ENCODE data around the gene BIRC5. TPM values are rescaled to one million over a fixed set of nuclear protein-coding genes. Genes with fewer than 3 reads are reported as not detected.
A peak's percentile ranks its signal among the peaks of the same experiment; 100 is the strongest.

Gene BIRC5
- total RNA-seq, 2 experiments from 2014 or later = 117 to 118 TPM

DNA sequence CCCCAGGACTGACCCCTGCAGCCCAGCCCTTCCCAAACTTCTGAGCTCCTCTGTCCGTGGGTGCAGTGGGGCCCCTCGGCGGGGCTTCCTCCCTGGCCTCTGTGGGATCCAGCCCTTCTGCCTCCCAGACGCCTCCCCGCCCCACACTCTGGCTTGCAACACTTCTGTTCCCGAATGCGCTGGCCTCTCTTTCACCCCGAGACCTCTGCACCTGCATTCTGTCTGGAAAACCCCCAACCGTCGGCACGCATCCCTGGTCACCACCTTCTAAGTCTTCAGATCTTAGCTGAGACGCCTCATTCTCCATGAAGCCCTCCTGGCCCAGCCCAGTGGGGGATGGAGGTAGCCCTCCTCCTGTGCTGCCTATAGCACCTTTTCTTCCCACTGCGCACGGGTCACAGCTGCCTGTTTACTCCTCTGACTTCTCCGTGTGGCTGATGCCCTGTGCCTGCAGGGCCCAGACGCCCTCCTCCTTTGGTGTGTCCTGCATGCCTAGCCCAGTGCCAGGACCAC lies 43.8 kb downstream of the BIRC5 start:
- peaks cover 2% of the 10 kb centered on the region for H3K9me3 Mint-ChIP-seq
- H3K36me3 Mint-ChIP-seq (ENCODE audit: low read depth) = peaks cover 8% of the 10 kb centered on the region
- DNase-seq = peak; percentile 83
- no peaks in the 10 kb centered on the region for H3K27me3 Mint-ChIP-seq (ENCODE audit: low read depth)
- CTCF ChIA-PET = interaction anchor here (0.7 kb wide), 1 partner anchor 56 kb away, joined by 3 read pairs; no protein-coding TSS in a partner anchor
- H3K4me1 Mint-ChIP-seq (ENCODE audit: low read depth) = peaks cover 57% of the 10 kb centered on the region
- intact Hi-C loops (cut with micrococcal nuclease) = loop anchor here (1.0 to 2.0 kb wide), 6 partner anchors 15 to 157 kb away; partner anchors contain the start of genes SOCS3 and TMC8
- H3K27ac Mint-ChIP-seq = peak overlapping the region; percentile 88
- H3K4me3 Mint-ChIP-seq = peak overlapping the region; percentile 81

DNA sequence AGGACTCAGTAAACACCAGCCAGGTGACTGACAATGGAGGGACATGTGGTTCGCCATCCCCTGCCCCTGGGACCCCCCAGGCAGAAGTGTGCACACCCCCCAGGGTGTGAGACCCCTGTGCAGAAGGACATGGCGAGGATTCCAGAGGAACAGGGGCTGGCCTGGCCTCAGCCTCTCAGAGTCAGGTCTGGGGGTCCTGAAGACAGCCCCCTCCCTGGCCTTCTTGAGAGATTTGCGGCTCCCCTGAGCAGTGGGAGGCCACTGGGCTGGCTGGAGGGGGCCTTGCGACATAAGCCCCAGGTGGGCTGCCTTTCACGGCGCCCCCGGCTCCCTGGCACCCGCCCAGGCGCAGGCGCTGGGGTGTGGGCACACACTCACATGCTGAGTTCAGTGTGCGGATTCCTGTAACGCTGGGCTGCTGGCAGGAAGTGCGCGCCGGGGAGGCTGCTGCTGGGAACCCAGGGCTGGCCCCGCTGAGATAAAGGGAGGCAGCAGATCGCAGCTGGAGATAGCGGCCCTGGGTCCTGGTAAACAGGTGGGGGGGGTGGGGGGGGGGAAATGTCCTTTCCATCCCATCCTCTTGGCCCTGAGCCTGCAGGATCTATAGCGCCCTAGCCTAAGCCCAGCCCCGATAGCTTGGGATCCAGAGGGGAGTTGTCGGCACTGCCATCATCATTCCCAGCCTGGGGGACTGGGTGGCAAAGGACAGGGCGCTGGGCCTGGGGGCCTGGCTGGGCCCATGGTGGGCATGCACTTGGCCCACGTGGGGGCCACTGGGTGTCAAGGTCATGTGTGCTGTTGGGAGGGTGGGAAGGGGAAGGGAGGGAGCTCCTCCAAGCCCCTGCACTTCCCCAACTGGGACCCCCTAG lies 44.5 kb downstream of the BIRC5 start:
- Mint-ChIP-seq H3K9me3 (peaks cover 2% of the 10 kb centered on the region), H3K4me1 (ENCODE audit: low read depth) (peaks cover 59% of the 10 kb centered on the region), H3K4me3 (peak overlapping the region; percentile 81), H3K36me3 (ENCODE audit: low read depth) (peaks cover 8% of the 10 kb centered on the region), H3K27ac (peak overlapping the region; percentile 88), H3K27me3 (ENCODE audit: low read depth) (no peaks in the 10 kb centered on the region)
- intact Hi-C loops (cut with micrococcal nuclease) = loop anchor here (1.0 to 2.0 kb wide), 5 partner anchors 14 to 156 kb away; partner anchors contain the start of gene TMC8
- DNase-seq = peak; percentile 95
- CTCF ChIA-PET = interaction anchor here (0.8 to 1.3 kb wide), 2 partner anchors 8 to 10 kb away, joined by 3 read pairs; no protein-coding TSS in a partner anchor

DNA sequence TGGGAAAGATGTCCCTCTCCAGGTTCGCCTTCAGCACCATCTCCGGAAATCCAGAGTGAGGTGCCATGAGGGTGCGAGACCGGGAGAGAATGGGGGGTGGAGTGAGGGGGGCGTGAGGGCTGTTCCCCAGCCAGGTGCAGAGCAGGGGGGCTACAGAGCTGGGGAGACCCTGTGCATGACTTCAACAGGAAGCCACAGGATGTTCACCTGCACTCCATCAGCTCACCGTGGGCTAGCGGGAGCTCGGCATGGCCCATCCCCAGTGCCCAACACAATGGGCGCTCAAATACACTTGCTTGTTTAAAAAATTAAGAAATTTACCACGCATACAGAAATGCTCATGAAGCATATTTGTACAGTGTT lies 45.1 kb downstream of the BIRC5 start:
- no peaks in the 10 kb centered on the region for H3K27me3 Mint-ChIP-seq (ENCODE audit: low read depth)
- peaks cover 2% of the 10 kb centered on the region for H3K9me3 Mint-ChIP-seq
- peak overlapping the region; percentile 81 for H3K4me3 Mint-ChIP-seq
- H3K36me3 Mint-ChIP-seq (ENCODE audit: low read depth) = peaks cover 8% of the 10 kb centered on the region
- H3K4me1 Mint-ChIP-seq (ENCODE audit: low read depth) = peaks cover 63% of the 10 kb centered on the region
- intact Hi-C loops (cut with micrococcal nuclease) = loop anchor here (2.0 kb wide), 4 partner anchors 14 to 156 kb away; partner anchors contain the start of gene TMC8
- peak overlapping the region; percentile 88 for H3K27ac Mint-ChIP-seq
- DNase-seq = peak; percentile 31
- CTCF ChIA-PET = interaction anchor here (0.8 to 1.3 kb wide), 2 partner anchors 9 to 10 kb away, joined by 3 read pairs; no protein-coding TSS in a partner anchor

DNA sequence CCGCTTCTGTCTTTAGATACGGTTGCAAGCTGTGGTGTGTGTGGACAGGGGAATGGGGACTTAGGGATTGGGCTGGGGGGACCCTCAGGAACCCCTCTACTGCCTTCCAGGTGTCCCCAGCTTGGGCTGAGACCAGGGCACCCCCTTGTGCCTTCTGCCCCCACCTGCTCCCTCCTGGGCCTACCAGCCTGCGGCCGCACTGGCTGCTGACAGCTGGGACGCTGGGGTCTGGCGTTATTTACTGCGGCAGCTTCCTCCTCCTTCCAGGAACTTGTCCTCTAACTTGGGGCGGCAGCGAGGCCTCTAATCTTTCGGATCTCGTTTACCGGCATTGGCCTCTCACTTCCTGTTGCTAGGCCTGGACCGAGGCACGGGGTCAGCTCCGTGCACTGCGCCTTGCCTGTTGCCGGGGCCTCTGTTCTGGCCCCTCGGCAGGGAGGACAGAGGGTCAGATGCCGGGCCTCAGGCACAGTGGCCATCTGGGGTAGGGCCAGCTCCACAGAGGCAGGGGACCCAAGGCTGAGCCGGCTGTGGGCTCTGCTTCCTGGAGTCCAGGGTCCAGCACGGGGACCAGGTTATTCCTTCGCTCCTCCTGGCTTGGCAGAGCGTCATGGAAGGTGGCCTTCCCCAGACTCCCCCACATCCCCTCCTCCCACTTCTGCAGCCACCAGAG lies 49.1 kb downstream of the BIRC5 start:
- peaks cover 44% of the 10 kb centered on the region for H3K4me1 Mint-ChIP-seq (ENCODE audit: low read depth)

DNA sequence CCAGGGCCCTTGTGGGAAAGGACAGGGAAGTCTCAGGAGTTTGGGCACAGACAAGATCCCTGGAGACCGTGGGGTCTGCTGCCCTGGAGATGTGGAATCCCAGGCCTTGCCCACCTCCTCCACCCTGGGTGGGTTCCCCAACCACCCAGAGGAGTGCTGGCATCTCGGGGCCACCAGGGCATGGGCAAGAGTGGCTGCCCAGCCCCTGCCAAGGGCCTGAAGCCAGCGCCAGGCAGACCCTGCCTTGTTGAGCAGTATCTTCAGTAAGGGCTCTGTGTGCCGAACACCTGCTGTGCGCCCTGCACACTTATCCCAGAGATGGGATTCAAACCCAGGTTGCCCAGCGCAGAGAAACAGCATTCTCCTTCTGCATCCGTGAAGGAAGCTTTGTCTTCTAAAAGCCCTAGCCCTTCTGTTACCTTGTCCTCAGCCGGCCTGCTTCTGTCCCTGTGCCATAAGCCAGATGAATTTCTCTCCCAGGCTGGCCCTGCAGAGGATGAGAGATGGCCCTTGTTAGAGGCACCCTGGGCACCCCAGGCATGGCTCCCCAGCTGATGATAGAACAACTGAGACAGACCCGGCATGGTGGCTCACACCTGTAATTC lies 49.8 kb downstream of the BIRC5 start:
- no peaks in the 10 kb centered on the region for H3K9me3 Mint-ChIP-seq
- intact Hi-C loops (cut with micrococcal nuclease) = no loop called here
- no peaks in the 10 kb centered on the region for H3K27me3 Mint-ChIP-seq (ENCODE audit: low read depth)
- DNase-seq = no peak
- CTCF ChIA-PET = interaction anchor here (2.6 kb wide), 1 partner anchor 13 kb away, joined by 21 read pairs; no protein-coding TSS in a partner anchor
- peaks cover 43% of the 10 kb centered on the region for H3K4me1 Mint-ChIP-seq (ENCODE audit: low read depth)
- no peak overlapping the region for H3K4me3 Mint-ChIP-seq
- H3K27ac Mint-ChIP-seq = peak overlapping the region; percentile 81
- H3K36me3 Mint-ChIP-seq (ENCODE audit: low read depth) = peaks cover 8% of the 10 kb centered on the region

More for the DNA sequence above, 49.1 kb downstream of the BIRC5 start:
- Mint-ChIP-seq H3K36me3 (ENCODE audit: low read depth) (peaks cover 8% of the 10 kb centered on the region), H3K27me3 (ENCODE audit: low read depth) (no peaks in the 10 kb centered on the region), H3K4me3 (peak overlapping the region; percentile 51), H3K9me3 (no peaks in the 10 kb centered on the region), H3K27ac (peak overlapping the region; percentile 81)
- CTCF ChIA-PET = interaction anchor here (0.6 to 2.6 kb wide), 4 partner anchors 12 to 199 kb away, joined by 3 to 21 read pairs (median 4); no protein-coding TSS in a partner anchor
- peak; percentile 65 for DNase-seq
- intact Hi-C loops (cut with micrococcal nuclease) = no loop called here

DNA sequence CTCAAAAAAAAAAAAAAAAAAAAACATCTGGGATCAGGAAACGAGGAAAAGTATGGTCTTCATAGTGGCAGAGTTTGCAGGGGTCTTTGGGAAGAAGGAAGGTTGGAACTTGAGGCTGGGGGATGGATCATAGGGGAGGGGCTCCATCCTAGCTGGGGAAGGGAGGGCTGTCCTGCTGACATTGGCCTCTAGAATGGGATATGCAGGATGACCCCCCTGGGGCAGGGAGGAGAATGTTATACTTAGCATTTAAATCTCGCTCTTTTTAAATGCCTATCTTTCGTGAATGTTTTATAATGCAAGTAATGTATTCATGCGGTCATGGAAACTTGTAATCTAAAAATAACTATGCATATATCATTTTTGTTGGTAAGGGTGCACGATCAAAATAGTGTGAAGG lies 50.5 kb downstream of the BIRC5 start:
- peaks cover 41% of the 10 kb centered on the region for H3K4me1 Mint-ChIP-seq (ENCODE audit: low read depth)
- no peaks in the 10 kb centered on the region for H3K9me3 Mint-ChIP-seq
- intact Hi-C loops (cut with micrococcal nuclease) = no loop called here
- peaks cover 6% of the 10 kb centered on the region for H3K36me3 Mint-ChIP-seq (ENCODE audit: low read depth)
- DNase-seq = no peak
- H3K27ac Mint-ChIP-seq = peak overlapping the region; percentile 81
- CTCF ChIA-PET = no interaction called here
- no peaks in the 10 kb centered on the region for H3K27me3 Mint-ChIP-seq (ENCODE audit: low read depth)
- no peak overlapping the region for H3K4me3 Mint-ChIP-seq

DNA sequence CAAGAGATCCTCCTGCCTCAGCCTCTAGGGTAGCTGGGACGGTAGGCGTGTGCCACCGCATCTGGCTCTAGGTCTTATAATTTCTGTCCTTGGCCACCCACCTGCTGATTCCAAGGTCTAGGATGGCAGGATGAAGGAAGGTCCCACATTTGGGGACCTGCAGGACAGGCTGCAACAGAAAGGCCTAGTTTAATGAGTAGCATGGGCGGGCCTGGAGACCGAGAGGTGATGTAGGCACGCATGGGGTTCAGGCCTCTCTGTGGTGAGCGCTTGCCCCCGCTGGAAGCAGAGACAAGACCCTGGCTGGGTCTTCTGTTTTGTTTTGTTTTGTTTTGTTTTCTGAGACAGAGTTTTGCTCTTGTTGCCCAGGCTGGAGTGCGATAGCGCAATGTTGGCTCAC lies 51.1 kb downstream of the BIRC5 start:
- intact Hi-C loops (cut with micrococcal nuclease) = no loop called here
- DNase-seq = no peak
- H3K4me3 Mint-ChIP-seq = no peak overlapping the region
- H3K4me1 Mint-ChIP-seq (ENCODE audit: low read depth) = peaks cover 37% of the 10 kb centered on the region
- CTCF ChIA-PET = interaction anchor here (0.6 kb wide), 1 partner anchor 34 kb away, joined by 3 read pairs; no protein-coding TSS in a partner anchor
- H3K27ac Mint-ChIP-seq = peak overlapping the region; percentile 8
- H3K27me3 Mint-ChIP-seq (ENCODE audit: low read depth) = no peaks in the 10 kb centered on the region
- H3K9me3 Mint-ChIP-seq = no peaks in the 10 kb centered on the region
- peaks cover 4% of the 10 kb centered on the region for H3K36me3 Mint-ChIP-seq (ENCODE audit: low read depth)

DNA sequence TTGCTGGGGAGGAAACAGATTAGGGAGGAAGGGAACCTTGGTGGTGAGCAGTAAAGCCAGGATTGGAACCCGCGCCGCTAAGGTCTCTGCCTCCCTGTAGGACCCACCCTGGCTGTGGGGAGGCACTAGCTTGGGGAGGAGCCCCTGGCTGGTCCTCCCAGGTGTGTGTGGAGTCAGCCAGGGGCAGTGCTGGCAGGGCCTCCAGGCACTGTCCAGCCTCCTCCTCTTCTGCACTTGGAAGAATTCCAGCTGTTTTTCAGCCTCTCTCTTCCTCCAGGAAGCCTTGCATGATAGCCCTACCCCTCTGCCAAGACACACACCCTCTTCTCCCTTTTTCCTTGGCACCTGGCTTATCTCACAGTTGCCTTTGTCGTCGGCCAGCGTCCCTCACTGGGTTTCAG lies 52.2 kb downstream of the BIRC5 start:
- intact Hi-C loops (cut with micrococcal nuclease) = no loop called here
- no peak overlapping the region for H3K4me3 Mint-ChIP-seq
- H3K36me3 Mint-ChIP-seq (ENCODE audit: low read depth) = no peaks in the 10 kb centered on the region
- no peaks in the 10 kb centered on the region for H3K9me3 Mint-ChIP-seq
- H3K27ac Mint-ChIP-seq = no peak overlapping the region
- CTCF ChIA-PET = no interaction called here
- peaks cover 39% of the 10 kb centered on the region for H3K4me1 Mint-ChIP-seq (ENCODE audit: low read depth)
- no peak for DNase-seq
- H3K27me3 Mint-ChIP-seq (ENCODE audit: low read depth) = no peaks in the 10 kb centered on the region

DNA sequence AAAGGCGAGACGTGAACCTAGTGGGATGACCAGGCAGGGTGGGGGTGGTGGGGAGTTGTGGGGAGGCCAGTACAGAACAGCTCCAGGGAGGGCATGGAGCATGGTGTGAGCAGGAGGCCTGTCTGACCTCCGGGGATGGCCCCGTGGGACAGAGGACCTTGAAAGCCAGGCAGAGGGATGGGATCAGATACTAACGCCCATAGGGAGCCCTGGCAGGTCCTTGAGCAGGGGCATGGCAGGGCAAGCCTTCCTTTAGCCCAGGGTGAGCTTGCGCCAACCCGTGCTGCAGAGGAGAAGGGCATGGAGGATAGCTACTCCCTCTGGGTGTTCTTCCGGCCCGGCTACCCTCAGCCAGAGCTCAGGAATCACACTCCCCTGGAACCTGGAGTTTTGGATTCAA lies 52.7 kb downstream of the BIRC5 start:
- CTCF ChIA-PET = no interaction called here
- H3K4me3 Mint-ChIP-seq = no peak overlapping the region
- H3K9me3 Mint-ChIP-seq = no peaks in the 10 kb centered on the region
- H3K4me1 Mint-ChIP-seq (ENCODE audit: low read depth) = peaks cover 41% of the 10 kb centered on the region
- no peak for DNase-seq
- H3K27me3 Mint-ChIP-seq (ENCODE audit: low read depth) = no peaks in the 10 kb centered on the region
- no peak overlapping the region for H3K27ac Mint-ChIP-seq
- intact Hi-C loops (cut with micrococcal nuclease) = no loop called here
- H3K36me3 Mint-ChIP-seq (ENCODE audit: low read depth) = no peaks in the 10 kb centered on the region

DNA sequence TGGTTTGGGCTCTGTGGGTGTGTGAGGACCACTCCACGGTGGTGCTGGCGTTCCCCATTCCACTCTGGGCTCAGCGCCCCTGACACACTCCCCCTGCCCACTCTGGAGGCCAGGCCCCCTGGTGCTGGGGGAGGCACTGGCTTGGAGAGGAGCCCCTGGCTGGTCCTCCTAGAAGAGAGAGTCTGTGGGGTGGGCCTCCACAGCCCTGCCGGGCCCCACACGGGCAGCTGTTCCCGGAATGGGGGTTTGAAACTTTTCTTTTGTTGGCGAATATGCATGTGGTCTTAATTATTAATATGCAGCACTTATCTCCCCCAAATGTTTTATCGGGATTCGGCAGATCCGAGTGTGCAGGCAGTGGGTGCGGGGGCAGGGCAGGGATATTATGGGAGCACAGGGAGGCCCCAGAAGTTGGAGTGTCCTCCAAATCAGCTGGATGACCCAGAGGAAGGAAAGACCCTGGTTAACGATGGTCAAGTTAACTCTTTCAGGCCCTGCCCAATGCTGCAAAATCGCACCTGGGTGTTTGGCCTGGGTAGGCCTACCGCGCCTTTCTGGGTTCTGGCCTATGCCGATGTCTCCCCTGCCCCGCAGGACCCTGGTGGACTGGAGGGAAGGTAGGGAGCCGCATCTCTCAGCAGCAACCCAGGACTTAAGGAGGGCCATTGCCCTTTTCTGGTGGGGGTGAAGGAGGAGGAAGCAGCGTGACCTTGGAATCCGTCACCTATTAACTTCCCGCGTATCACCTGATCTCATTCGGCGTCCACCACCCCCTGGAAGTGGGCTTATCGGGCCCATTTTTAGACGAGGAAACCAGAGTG lies 53.4 kb downstream of the BIRC5 start:
- H3K9me3 Mint-ChIP-seq = no peaks in the 10 kb centered on the region
- peaks cover 42% of the 10 kb centered on the region for H3K4me1 Mint-ChIP-seq (ENCODE audit: low read depth)
- intact Hi-C loops (cut with micrococcal nuclease) = no loop called here
- no peaks in the 10 kb centered on the region for H3K36me3 Mint-ChIP-seq (ENCODE audit: low read depth)
- DNase-seq = no peak
- H3K27me3 Mint-ChIP-seq (ENCODE audit: low read depth) = no peaks in the 10 kb centered on the region
- no peak overlapping the region for H3K4me3 Mint-ChIP-seq
- CTCF ChIA-PET = no interaction called here
- no peak overlapping the region for H3K27ac Mint-ChIP-seq

DNA sequence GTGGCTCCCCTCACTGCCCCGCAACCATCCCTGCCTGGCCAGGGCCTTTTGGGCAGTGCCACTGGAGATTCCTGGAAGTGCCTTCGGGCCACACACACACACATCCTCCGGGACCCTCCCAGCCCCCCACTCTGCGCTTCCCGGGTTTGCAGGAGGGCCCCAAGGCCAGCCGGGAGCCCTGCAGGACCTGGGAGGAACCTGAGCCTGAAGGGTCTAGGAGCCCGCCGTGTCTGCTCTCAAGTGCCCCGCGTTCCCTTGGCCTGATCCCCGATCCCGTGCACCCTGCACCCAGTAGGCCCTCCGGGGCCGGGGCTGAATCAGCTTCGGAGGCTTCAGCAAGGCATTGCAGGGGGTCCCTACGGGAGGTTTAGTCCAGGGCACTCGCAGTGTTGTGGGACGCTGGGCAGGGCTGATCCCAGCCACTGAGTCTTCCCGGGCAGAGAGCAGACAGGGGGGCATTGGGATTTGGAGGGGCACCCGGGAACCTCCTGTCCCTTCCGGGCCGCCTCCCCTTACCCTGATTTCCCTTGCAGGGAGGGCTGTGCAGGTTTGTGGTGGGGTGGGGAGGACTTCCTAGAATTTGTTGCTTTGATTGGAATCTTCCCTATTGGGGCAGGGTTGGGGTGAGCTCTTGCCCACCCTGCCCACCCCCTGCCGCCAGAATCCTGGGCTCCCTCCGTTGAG lies 54.3 kb downstream of the BIRC5 start:
- Mint-ChIP-seq H3K27me3 (ENCODE audit: low read depth) (no peaks in the 10 kb centered on the region), H3K36me3 (ENCODE audit: low read depth) (no peaks in the 10 kb centered on the region), H3K4me1 (ENCODE audit: low read depth) (peaks cover 43% of the 10 kb centered on the region), H3K4me3 (no peak overlapping the region), H3K9me3 (no peaks in the 10 kb centered on the region), H3K27ac (no peak overlapping the region)
- DNase-seq = no peak
- intact Hi-C loops (cut with micrococcal nuclease) = no loop called here
- CTCF ChIA-PET = interaction anchor here (1.1 kb wide), 1 partner anchor 21 kb away, joined by 4 read pairs; no protein-coding TSS in a partner anchor

All from activated naive CD4-positive, alpha-beta T cell treated with anti-CD3 and anti-CD28 coated beads for 36 hours (primary cell).